ENCODE results near the gene TTC14. TPM values are rescaled to one million over a fixed set of nuclear protein-coding genes. Genes with fewer than 3 reads are reported as not detected.

TTC14 gene
- total and polyA plus RNA-seq, 9 of the 15 experiments (the other 6 are each of a cell fraction or from before 2014, with no cell fraction given): 10.0 to 61.9 (median 27.0) TPM

- TF ChIP-seq MGA (IDR thresholded peaks at IDR 0.05) (peak; percentile 54), CHD2 (IDR thresholded peaks at IDR 0.05; ENCODE audit: low read depth, low read length) (peak; percentile 96), ZNF639 (CRISPR knock-in tag; conservative IDR thresholded peaks at IDR 0.05 in 1 of 2, IDR thresholded peaks at IDR 0.05 in 1 of 2) (peak in 1 of 2 experiments; percentile 92; a peak in 2 of 4 replicates), ZFP1 (CRISPR knock-in tag; IDR thresholded peaks at IDR 0.05) (no peak), SRSF1 (IDR thresholded peaks at IDR 0.05; ENCODE audit: low read depth, low read length) (no peak), SUPT5H (IDR thresholded peaks at IDR 0.05) (peak; percentile 86), ZNF143 (CRISPR knock-in tag; IDR thresholded peaks at IDR 0.05) (0 out of 2 replicates have a peak, but pooled peaks have one; percentile 37), POLR2H (tag; IDR thresholded peaks at IDR 0.05; ENCODE audit: low read depth) (peak; percentile 87), CTCF (IDR thresholded peaks at IDR 0.05 in 2 of 3, conservative IDR thresholded peaks at IDR 0.05 in 1 of 3; ENCODE audit: insufficient read depth in 2 of 3, low read depth in 1 of 3, low read length in 3 of 3) (0 out of 6 replicates have a peak, but pooled peaks of 1 of the 3 experiments have one; percentile 13)
Observed at GRCh38 chr3:180601688-180602666, at the start of gene TTC14 (continued).

All from K562 (cell line).